ENCODE results near the gene STX1A.
"Not testable (repeated sequence)": the region's sequence is repeated elsewhere in the genome, so short reads cannot be mapped to it uniquely, and the experiment has no call there.

The STX1A gene

DNA sequence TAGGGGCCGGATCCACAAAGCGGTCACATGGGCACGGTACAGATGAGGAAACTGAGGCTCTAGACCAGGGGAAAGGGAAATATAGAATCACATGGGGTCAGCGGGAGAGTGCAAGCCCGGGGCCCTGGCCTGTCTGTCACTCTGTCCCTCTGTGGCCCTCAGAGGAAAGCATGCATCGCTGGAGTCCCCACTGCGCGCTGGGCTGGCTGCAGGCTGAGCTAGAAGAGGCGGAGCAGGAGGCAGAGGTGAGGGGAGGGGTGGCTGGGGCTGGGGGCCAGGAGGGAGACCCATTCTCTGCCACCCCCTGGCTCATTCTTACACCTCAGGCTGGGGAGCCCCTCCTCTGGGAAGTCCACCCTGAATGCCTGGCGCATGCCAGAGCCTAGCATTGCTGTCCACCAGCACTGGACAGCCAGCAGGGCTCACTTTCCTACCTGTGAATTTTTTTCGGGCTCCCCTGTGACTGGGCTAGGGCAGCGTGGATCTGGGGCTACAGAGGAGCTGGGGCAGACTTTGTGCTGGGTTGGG, 49.5 kb downstream of the STX1A start:
- Histone ChIP-seq H3K4me1 (ENCODE audit: insufficient read depth, insufficient read length) (peaks cover 15% of the 10 kb centered on the region), H3K36me3 (ENCODE audit: insufficient read depth, insufficient read length, low read length) (no peaks in the 10 kb centered on the region), H3K9me3 (ENCODE audit: insufficient read depth, low read length) (peaks cover 5% of the 10 kb centered on the region; the same call in 1 of the 2 replicates), H3K27me3 (ENCODE audit: insufficient read depth, insufficient read length) (no peaks in the 10 kb centered on the region), H3K9ac (ENCODE audit: insufficient read length, low read depth) (no peak overlapping the region), H3K4me3 (ENCODE audit: insufficient read length, low read depth) (no peak overlapping the region)
- DNase-seq (ENCODE audit: low read depth, low spot score), result no peak
- TF ChIP-seq YY1 (IDR thresholded peaks at IDR 0.05; ENCODE audit: insufficient read depth, insufficient read length), result no peak
- TF ChIP-seq SUZ12 (IDR thresholded peaks at IDR 0.05; ENCODE audit: extremely low read depth, insufficient read depth, insufficient read length), result no peak
- no peak for TF ChIP-seq ZNF274 (IDR thresholded peaks at IDR 0.05; ENCODE audit: low read depth, low read length)

GRCh38 chr7:73669288-73669701, 50.2 kb downstream of the STX1A start:
- DNase-seq (ENCODE audit: low read depth, low spot score), result no peak
- no peaks in the 10 kb centered on the region for H3K36me3 ChIP-seq (ENCODE audit: insufficient read depth, insufficient read length, low read length)
- H3K4me3 ChIP-seq (ENCODE audit: insufficient read length, low read depth), result no peak overlapping the region
- H3K4me1 ChIP-seq (ENCODE audit: insufficient read depth, insufficient read length), result peaks cover 15% of the 10 kb centered on the region
- TF ChIP-seq ZNF274 (IDR thresholded peaks at IDR 0.05; ENCODE audit: low read depth, low read length) (no peak), YY1 (IDR thresholded peaks at IDR 0.05; ENCODE audit: insufficient read depth, insufficient read length) (no peak), SUZ12 (IDR thresholded peaks at IDR 0.05; ENCODE audit: extremely low read depth, insufficient read depth, insufficient read length) (no peak)
- no peaks in the 10 kb centered on the region for H3K27me3 ChIP-seq (ENCODE audit: insufficient read depth, insufficient read length)
- H3K9ac ChIP-seq (ENCODE audit: insufficient read length, low read depth), result no peak overlapping the region
- peaks cover 5% of the 10 kb centered on the region; the same call in 1 of the 2 replicates for H3K9me3 ChIP-seq (ENCODE audit: insufficient read depth, low read length)

DNA sequence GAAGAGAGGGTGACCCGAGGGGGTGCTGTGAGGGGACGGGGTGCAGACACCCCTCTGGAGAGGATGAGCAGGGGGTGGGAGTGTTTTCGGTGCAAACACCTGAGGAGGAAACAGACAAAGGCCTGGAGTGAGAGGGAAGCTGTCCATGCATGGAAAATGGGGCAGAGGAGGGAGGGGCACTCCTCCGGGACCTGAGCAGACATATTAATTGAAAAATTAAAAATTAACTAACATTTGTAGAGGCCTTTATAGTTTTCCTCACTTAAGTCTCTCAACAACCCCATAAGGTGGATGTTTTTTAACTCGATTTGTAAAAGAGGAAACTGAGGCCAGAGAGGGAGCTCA, 50.6 kb downstream of the STX1A start:
- peak overlapping the region; percentile 47 for H3K4me3 ChIP-seq (ENCODE audit: insufficient read length, low read depth)
- no peak for TF ChIP-seq ZNF274 (IDR thresholded peaks at IDR 0.05; ENCODE audit: low read depth, low read length)
- no peak for TF ChIP-seq SUZ12 (IDR thresholded peaks at IDR 0.05; ENCODE audit: extremely low read depth, insufficient read depth, insufficient read length)
- no peak for TF ChIP-seq YY1 (IDR thresholded peaks at IDR 0.05; ENCODE audit: insufficient read depth, insufficient read length)

DNA sequence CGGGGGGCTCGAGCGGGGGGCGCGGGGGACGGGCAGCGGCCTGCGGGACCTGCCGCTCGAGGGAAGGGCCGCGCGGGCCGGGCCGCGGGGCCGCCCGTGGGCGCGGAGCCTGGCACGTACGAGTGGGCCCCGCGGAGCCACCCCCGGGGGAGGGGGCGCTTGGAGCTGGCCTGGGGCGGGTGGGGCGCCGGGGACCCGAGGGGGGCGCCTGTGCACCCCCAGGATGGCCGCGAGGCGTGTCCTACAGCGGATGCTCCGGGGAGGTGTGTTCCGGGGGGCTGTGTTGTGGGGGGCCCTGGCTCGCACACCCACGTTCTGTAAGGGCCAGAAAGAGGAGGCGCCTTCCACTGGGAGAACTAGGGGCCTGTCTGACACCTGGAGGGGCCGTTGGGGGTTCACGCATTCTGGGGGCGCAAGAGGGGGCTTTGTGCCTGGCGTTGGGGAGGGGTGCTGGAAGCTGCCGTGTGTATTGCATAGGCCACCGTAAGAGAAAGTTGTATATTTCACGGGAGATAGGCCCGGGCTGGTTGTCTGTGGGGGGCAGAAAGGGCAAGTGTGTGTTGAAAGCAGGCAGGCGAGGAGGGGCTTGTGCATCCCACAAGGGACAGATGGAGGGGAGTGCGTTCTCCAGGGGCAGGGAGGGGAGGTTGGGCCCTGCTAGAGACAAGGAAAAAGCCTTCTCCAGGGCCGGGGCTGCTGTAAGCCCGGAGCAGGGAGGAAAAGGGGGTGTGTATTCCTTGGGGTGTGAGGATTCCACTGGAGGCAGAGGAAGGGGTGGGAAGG, 51.2 kb downstream of the STX1A start:
- Histone ChIP-seq H3K4me3 (ENCODE audit: insufficient read length, low read depth) (peak overlapping the region; percentile 47), H3K36me3 (ENCODE audit: insufficient read depth, insufficient read length, low read length) (no peaks in the 10 kb centered on the region), H3K4me1 (ENCODE audit: insufficient read depth, insufficient read length) (peaks cover 15% of the 10 kb centered on the region), H3K9ac (ENCODE audit: insufficient read length, low read depth) (peak overlapping the region; percentile 74), H3K9me3 (ENCODE audit: insufficient read depth, low read length) (peaks cover 5% of the 10 kb centered on the region; the same call in 1 of the 2 replicates), H3K27me3 (ENCODE audit: insufficient read depth, insufficient read length) (no peaks in the 10 kb centered on the region)
- no peak for TF ChIP-seq ZNF274 (IDR thresholded peaks at IDR 0.05; ENCODE audit: low read depth, low read length)
- TF ChIP-seq SUZ12 (IDR thresholded peaks at IDR 0.05; ENCODE audit: extremely low read depth, insufficient read depth, insufficient read length), result no peak
- TF ChIP-seq YY1 (IDR thresholded peaks at IDR 0.05; ENCODE audit: insufficient read depth, insufficient read length), result no peak
- DNase-seq (ENCODE audit: low read depth, low spot score), result no peak

More for the DNA sequence above, 50.6 kb downstream of the STX1A start:
- no peak for DNase-seq (ENCODE audit: low read depth, low spot score)
- Histone ChIP-seq H3K27me3 (ENCODE audit: insufficient read depth, insufficient read length) (no peaks in the 10 kb centered on the region), H3K9ac (ENCODE audit: insufficient read length, low read depth) (peak overlapping the region; percentile 74), H3K9me3 (ENCODE audit: insufficient read depth, low read length) (peaks cover 5% of the 10 kb centered on the region; the same call in 1 of the 2 replicates), H3K4me1 (ENCODE audit: insufficient read depth, insufficient read length) (peaks cover 15% of the 10 kb centered on the region), H3K36me3 (ENCODE audit: insufficient read depth, insufficient read length, low read length) (no peaks in the 10 kb centered on the region)

DNA sequence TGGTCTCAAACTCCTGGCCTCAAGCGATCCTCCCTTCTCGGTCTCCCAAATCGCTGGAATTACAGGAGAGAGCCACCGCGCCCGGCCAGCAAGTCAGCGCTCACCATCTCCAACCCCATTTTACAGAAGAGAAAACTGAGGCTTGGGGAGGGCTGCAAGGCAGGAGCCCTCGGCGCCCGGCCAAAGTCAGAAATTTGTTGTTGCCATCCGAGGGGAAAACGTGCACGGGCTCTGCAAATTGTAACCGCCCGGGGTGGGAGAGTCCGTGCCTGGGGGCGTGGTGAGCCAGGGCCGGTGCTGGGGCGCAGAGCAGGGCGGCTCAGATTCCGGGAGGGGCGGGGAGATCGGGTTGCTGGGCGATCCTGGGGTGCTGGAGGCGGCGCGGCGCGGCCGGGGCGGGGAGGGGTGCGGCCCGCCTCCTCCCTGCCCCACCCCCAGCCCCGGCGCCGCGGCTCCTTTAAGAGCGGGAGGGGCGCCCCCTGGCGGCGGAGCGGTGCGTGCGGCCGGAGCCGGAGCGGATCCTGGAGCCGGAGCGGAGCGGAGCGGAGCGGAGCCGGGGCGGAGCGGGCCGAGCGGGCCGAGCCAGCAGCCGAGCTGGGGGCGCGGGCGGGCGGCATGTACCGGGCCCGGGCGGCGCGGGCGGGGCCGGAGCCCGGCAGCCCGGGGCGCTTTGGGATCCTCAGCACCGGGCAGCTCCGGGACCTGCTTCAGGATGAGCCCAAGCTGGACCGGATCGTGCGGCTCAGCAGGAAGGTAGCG, 51.9 kb downstream of the STX1A start, which contains the start of gene VPS37D:
TSS of gene VPS37D (plus strand) at position 488 of the 759 bp plus-strand sequence. CDS start at position 616, 128 bp downstream.
- peak; percentile 87 for DNase-seq (ENCODE audit: low read depth, low spot score)
- TF ChIP-seq SUZ12 (IDR thresholded peaks at IDR 0.05; ENCODE audit: extremely low read depth, insufficient read depth, insufficient read length) (no peak), YY1 (IDR thresholded peaks at IDR 0.05; ENCODE audit: insufficient read depth, insufficient read length) (no peak), ZNF274 (IDR thresholded peaks at IDR 0.05; ENCODE audit: low read depth, low read length) (no peak)
- Histone ChIP-seq H3K36me3 (ENCODE audit: insufficient read depth, insufficient read length, low read length) (no peaks in the 10 kb centered on the region), H3K4me3 (ENCODE audit: insufficient read length, low read depth) (peak within 1 kb of the TSS; percentile 47), H3K9ac (ENCODE audit: insufficient read length, low read depth) (peak within 1 kb of the TSS; percentile 74), H3K27me3 (ENCODE audit: insufficient read depth, insufficient read length) (no peaks in the 10 kb centered on the region), H3K9me3 (ENCODE audit: insufficient read depth, low read length) (peaks cover 5% of the 10 kb centered on the region; the same call in 1 of the 2 replicates), H3K4me1 (ENCODE audit: insufficient read depth, insufficient read length) (peaks cover 15% of the 10 kb centered on the region)

GRCh38 chr7:73663033-73663432, 56.4 kb downstream of the STX1A start:
- TF ChIP-seq ZNF274 (IDR thresholded peaks at IDR 0.05; ENCODE audit: low read depth, low read length) (no peak), YY1 (IDR thresholded peaks at IDR 0.05; ENCODE audit: insufficient read depth, insufficient read length) (no peak), SUZ12 (IDR thresholded peaks at IDR 0.05; ENCODE audit: extremely low read depth, insufficient read depth, insufficient read length) (no peak)
- Histone ChIP-seq H3K4me1 (ENCODE audit: insufficient read depth, insufficient read length) (no peaks in the 10 kb centered on the region), H3K4me3 (ENCODE audit: insufficient read length, low read depth) (no peak overlapping the region)

GRCh38 chr7:73660594-73660993, 58.9 kb downstream of the STX1A start:
- H3K9me3 ChIP-seq (ENCODE audit: insufficient read depth, low read length); H3K27me3 ChIP-seq (ENCODE audit: insufficient read depth, insufficient read length); H3K4me3 ChIP-seq (ENCODE audit: insufficient read length, low read depth); H3K4me1 ChIP-seq (ENCODE audit: insufficient read depth, insufficient read length); H3K9ac ChIP-seq (ENCODE audit: insufficient read length, low read depth); DNase-seq (ENCODE audit: low read depth, low spot score); H3K36me3 ChIP-seq (ENCODE audit: insufficient read depth, insufficient read length, low read length): not testable (repeated sequence)

More at GRCh38 chr7:73663033-73663432, 56.4 kb downstream of the STX1A start:
- H3K9me3 ChIP-seq (ENCODE audit: insufficient read depth, low read length), result no peaks in the 10 kb centered on the region
- H3K27me3 ChIP-seq (ENCODE audit: insufficient read depth, insufficient read length), result no peaks in the 10 kb centered on the region
- no peaks in the 10 kb centered on the region for H3K36me3 ChIP-seq (ENCODE audit: insufficient read depth, insufficient read length, low read length)
- H3K9ac ChIP-seq (ENCODE audit: insufficient read length, low read depth), result no peak overlapping the region
- no peak for DNase-seq (ENCODE audit: low read depth, low spot score)
